GM12865 (cell line): Measurements from ENCODE around the gene SPANXA1.
"Not testable (repeated sequence)": the region's sequence is repeated elsewhere in the genome, so short reads cannot be mapped to it uniquely, and the experiment has no call there.

ENCODE experiments used
- DNase-seq: peaks from one replicate; pipeline ENCODE4 v3.0.0; 2010; ENCODE audit warnings: low read depth
- H3K4me3 ChIP-seq: 2 replicates; pipeline ENCODE4 v1.5.1; 2011; ENCODE audit warnings: mild to moderate bottlenecking, low read depth, low read length, control low read depth
- CTCF ChIP-seq: IDR thresholded peaks from 2 replicates; pipeline ENCODE4 v1.5.1; 2011; ENCODE audit warnings: low read length, control low read depth, low read depth, inconsistent platforms; ENCODE audit not compliant: insufficient read depth; ENCODE audit errors: missing control alignments

Gene SPANXA1

GRCh38 chrX:141584638-141585037, at the start of gene SPANXA1:
Gene SPANXA1 (minus strand): TSS chrX:141584738. CDS start chrX:141584678, 60 bp downstream.
- DNase-seq, H3K4me3 ChIP-seq: not testable (repeated sequence)

- DNase-seq, result no peak
- H3K4me3 ChIP-seq, result no peak overlapping the region
- TF ChIP-seq CTCF, result no peak
Observed at GRCh38 chrX:141632124-141632523, 47.6 kb upstream of the SPANXA1 start.

- no peak for DNase-seq
- H3K4me3 ChIP-seq, result no peak overlapping the region
- TF ChIP-seq CTCF, result no peak
Observed at GRCh38 chrX:141619336-141619735, 34.8 kb upstream of the SPANXA1 start.

- H3K4me3 ChIP-seq, result no peak overlapping the region
- no peak for DNase-seq
- no peak for TF ChIP-seq CTCF
Observed at GRCh38 chrX:141609111-141609510, 24.6 kb upstream of the SPANXA1 start.

- not testable (repeated sequence) for DNase-seq, H3K4me3 ChIP-seq
Observed at GRCh38 chrX:141589408-141589807, 4.9 kb upstream of the SPANXA1 start, which contains the start of gene SPANXA2. Gene SPANXA2 (plus strand): TSS chrX:141589708. CDS start chrX:141589768, 60 bp downstream.

GRCh38 chrX:141542551-141542950, 42.0 kb downstream of the SPANXA1 start:
- H3K4me3 ChIP-seq, DNase-seq: not testable (repeated sequence)
